ENCODE data around the gene RNU7-1.

RNU7-1 gene

GRCh38 chr12:6917491-6918231 is 26.0 kb upstream of the RNU7-1 start:
- in situ Hi-C loops (cut with HindIII; ENCODE audit: low sequenced_read_pairs) = no loop called here

- in situ Hi-C loops (cut with HindIII; ENCODE audit: low sequenced_read_pairs) = no loop called here
These were observed 24.0 kb upstream of the RNU7-1 start for GRCh38 chr12:6919588-6919987.

GRCh38 chr12:6921539-6921938 is 22.1 kb upstream of the RNU7-1 start:
- in situ Hi-C loops (cut with HindIII; ENCODE audit: low sequenced_read_pairs) = no loop called here

GRCh38 chr12:6921996-6922946 is 21.3 kb upstream of the RNU7-1 start:
- in situ Hi-C loops (cut with HindIII; ENCODE audit: low sequenced_read_pairs) = no loop called here

- in situ Hi-C loops (cut with HindIII; ENCODE audit: low sequenced_read_pairs) = no loop called here
These were observed 20.4 kb upstream of the RNU7-1 start for GRCh38 chr12:6923003-6923732.

- in situ Hi-C loops (cut with HindIII; ENCODE audit: low sequenced_read_pairs) = no loop called here
These were observed 19.8 kb upstream of the RNU7-1 start for GRCh38 chr12:6923851-6924250.

GRCh38 chr12:6925239-6925539 is 18.4 kb upstream of the RNU7-1 start:
- in situ Hi-C loops (cut with HindIII; ENCODE audit: low sequenced_read_pairs) = loop anchor here (5.0 kb wide), 1 partner anchor 38 kb away; no protein-coding TSS in a partner anchor

- in situ Hi-C loops (cut with HindIII; ENCODE audit: low sequenced_read_pairs) = loop anchor here (5.0 kb wide), 1 partner anchor 38 kb away; no protein-coding TSS in a partner anchor
These were observed 17.9 kb upstream of the RNU7-1 start for GRCh38 chr12:6925540-6926279.

- in situ Hi-C loops (cut with HindIII; ENCODE audit: low sequenced_read_pairs) = loop anchor here (5.0 kb wide), 1 partner anchor 40 kb away; no protein-coding TSS in a partner anchor
These were observed 16.1 kb upstream of the RNU7-1 start, which contains the start of gene ATN1 for GRCh38 chr12:6927379-6928021. Gene ATN1 (plus strand): TSS chr12:6927959. CDS start chr12:6934002, 6,043 bp downstream.

- in situ Hi-C loops (cut with HindIII; ENCODE audit: low sequenced_read_pairs) = loop anchor here (5.0 kb wide), 1 partner anchor 41 kb away; no protein-coding TSS in a partner anchor
These were observed 15.5 kb upstream of the RNU7-1 start for GRCh38 chr12:6928022-6928702.

GRCh38 chr12:6928703-6929407 is 14.8 kb upstream of the RNU7-1 start:
- in situ Hi-C loops (cut with HindIII; ENCODE audit: low sequenced_read_pairs) = loop anchor here (5.0 kb wide), 1 partner anchor 42 kb away; no protein-coding TSS in a partner anchor

- in situ Hi-C loops (cut with HindIII; ENCODE audit: low sequenced_read_pairs) = loop anchor here (5.0 kb wide), 1 partner anchor 42 kb away; no protein-coding TSS in a partner anchor
These were observed 13.9 kb upstream of the RNU7-1 start for GRCh38 chr12:6929466-6930452.

GRCh38 chr12:6932766-6933165 is 10.8 kb upstream of the RNU7-1 start:
- in situ Hi-C loops (cut with HindIII; ENCODE audit: low sequenced_read_pairs) = no loop called here

GRCh38 chr12:6934110-6934509 is 9.5 kb upstream of the RNU7-1 start:
- in situ Hi-C loops (cut with HindIII; ENCODE audit: low sequenced_read_pairs) = no loop called here

- in situ Hi-C loops (cut with HindIII; ENCODE audit: low sequenced_read_pairs) = no loop called here
These were observed 8.0 kb upstream of the RNU7-1 start for GRCh38 chr12:6935371-6936193.

GRCh38 chr12:6936194-6936635 is 7.4 kb upstream of the RNU7-1 start:
- in situ Hi-C loops (cut with HindIII; ENCODE audit: low sequenced_read_pairs) = no loop called here
